HepG2 (cell line): ENCODE results near the gene LITAFD. TPM values are rescaled to one million over a fixed set of nuclear protein-coding genes. Genes with fewer than 3 reads are reported as not detected.
"Not testable (repeated sequence)": the region's sequence is repeated elsewhere in the genome, so short reads cannot be mapped to it uniquely, and the experiment has no call there.

Experiments used
- ATAC-seq: fragments of 200-7000 bp; cut with Tn5 transposase; 3 replicates; pipeline ENCODE4 v1.9.1; 2020; ENCODE audit warnings: mild to moderate bottlenecking, moderate library complexity
- BruUV-seq: library from RNA; stranded (reverse); fragments of 400-500 nt; replicated peaks from 2 replicates; lab custom pipeline; 2021; lab: Mats Ljungman, UMichigan
- CTCF ChIA-PET: fragments of 300-600 bp; formaldehyde crosslinking; extraction: SDS; loops from one replicate; lab custom pipeline; 2021; ENCODE audit warnings: low total read pairs, inconsistent platforms, low intra/inter-chr PET ratio; lab: Yijun Ruan, JAX
- POLR2A ChIA-PET: fragments of 350-600 bp; sonication (Branson Sonifier 250); formaldehyde crosslinking; loops from one replicate; lab custom pipeline; 2020; ENCODE audit warnings: antibody characterized with exemption, inconsistent platforms; lab: Yijun Ruan, JAX
- DNase-seq: peaks from one replicate; pipeline ENCODE4 v3.0.0-alpha.2; 2015; ENCODE audit warnings: low spot score
- FAIRE-seq: peaks from 3 replicates; lab custom pipeline; 2011; peaks lifted over from hg19 to GRCh38; lab: Jason Lieb, UNC
- H2AFZ ChIP-seq: one replicate; pipeline ENCODE4 v1.6.1; 2011; ENCODE audit warnings: low read length, inconsistent platforms
- H3K27ac ChIP-seq: fragments of 300-600 bp; 3 replicates; pipeline ENCODE4 v1.8.0; 2011; ENCODE audit warnings: mixed run types, mild to moderate bottlenecking, mixed read lengths, low read length, inconsistent platforms; ENCODE audit not compliant: insufficient read depth; ENCODE audit errors: extremely low read length
- H3K27me3 ChIP-seq, 2 experiments: fragments of 200-600 bp in 1 of 2; 2 replicates in 1 of 2; 3 replicates in 1 of 2; pipeline versions ENCODE4 v1.6.0 to v1.8.0; 2011; ENCODE audit warnings: low read length in 2 of 2, mild to moderate bottlenecking in 2 of 2, moderate library complexity in 2 of 2, inconsistent platforms in 1 of 2; ENCODE audit not compliant: insufficient read depth in 2 of 2, control insufficient read depth in 1 of 2
- H3K36me3 ChIP-seq, 2 experiments: fragments of 200-600 bp in 1 of 2; replicated peaks in 1 of 2; 2 replicates in 1 of 2; 3 replicates in 1 of 2; pipeline versions ENCODE4 v1.5.1 to v1.8.0; 2011; ENCODE audit warnings: low read length in 2 of 2, inconsistent platforms in 1 of 2; ENCODE audit not compliant: insufficient read depth in 2 of 2, control insufficient read depth in 1 of 2
- H3K4me1 ChIP-seq: 2 replicates; pipeline ENCODE4 v1.5.1; 2012; ENCODE audit warnings: low read length, inconsistent platforms; ENCODE audit not compliant: insufficient read depth
- H3K4me2 ChIP-seq: 2 replicates; pipeline ENCODE4 v1.6.0; 2011; ENCODE audit warnings: low read depth, low read length, inconsistent platforms
- H3K4me3 ChIP-seq, 3 experiments: fragments of 200-600 bp in 1 of 3; sonication (generic), shearing (Covaris generic) in 1 of 3; replicated peaks in 1 of 3; 2 replicates each; pipeline ENCODE4 v1.5.1; 2011 to 2016; ENCODE audit warnings: low read length in 3 of 3, inconsistent platforms in 2 of 3, low read depth in 2 of 3, mild to moderate bottlenecking in 2 of 3, control low read depth in 1 of 3, mixed read lengths in 1 of 3; ENCODE audit not compliant: insufficient read depth in 1 of 3
- H3K79me2 ChIP-seq: one replicate; pipeline ENCODE4 v1.6.1; 2011; ENCODE audit warnings: low read length, inconsistent platforms; ENCODE audit not compliant: insufficient read depth
- H3K9ac ChIP-seq: 2 replicates; pipeline ENCODE4 v1.6.0; 2011; ENCODE audit warnings: mild to moderate bottlenecking, low read depth, low read length, inconsistent platforms; ENCODE audit not compliant: insufficient read depth
- H3K9me3 ChIP-seq: 2 replicates; pipeline ENCODE4 v1.5.1; 2012; ENCODE audit warnings: mild to moderate bottlenecking, low read length
- H4K20me1 ChIP-seq: 2 replicates; pipeline ENCODE4 v1.6.0; 2011; ENCODE audit warnings: inconsistent platforms, mild to moderate bottlenecking, low read length, moderate library complexity; ENCODE audit not compliant: insufficient read depth
- HOXA5 ChIP-seq: sonication (generic); formaldehyde crosslinking; IDR thresholded peaks from 2 replicates; pipeline ENCODE4 v1.4.0; 2020; ENCODE audit warnings: missing genetic modification reagents
- MED8 ChIP-seq: sonication (generic); formaldehyde crosslinking; IDR thresholded peaks from 2 replicates; pipeline ENCODE4 v1.8.1; 2023; ENCODE audit warnings: mild to moderate bottlenecking, missing genetic modification reagents; ENCODE audit not compliant: insufficient replicate concordance
- MEIS1 ChIP-seq: sonication (generic); formaldehyde crosslinking; IDR thresholded peaks from 2 replicates; pipeline ENCODE4 v1.9.0; 2021; ENCODE audit warnings: mild to moderate bottlenecking, missing genetic modification reagents, moderate library complexity, borderline replicate concordance
- MLX ChIP-seq: IDR thresholded peaks from 2 replicates; pipeline ENCODE4 v1.6.1; 2016
- PCBP1 ChIP-seq: fragments of 200-400 bp; formaldehyde crosslinking; IDR thresholded peaks from 2 replicates; pipeline ENCODE4 v1.6.1; 2017; ENCODE audit warnings: mild to moderate bottlenecking, low read depth, low read length, borderline replicate concordance
- PHF5A ChIP-seq: IDR thresholded peaks from one replicate; pipeline ENCODE4 v1.6.1; 2018; ENCODE audit warnings: low read depth, missing genetic modification reagents; ENCODE audit not compliant: unreplicated experiment
- PRMT3 ChIP-seq: sonication (generic); formaldehyde crosslinking; IDR thresholded peaks from 2 replicates; pipeline ENCODE4 v1.8.1; 2022; ENCODE audit warnings: low read depth, mild to moderate bottlenecking, moderate library complexity, missing genetic modification reagents, borderline replicate concordance
- ZBTB42 ChIP-seq: sonication (generic); formaldehyde crosslinking; IDR thresholded peaks from 2 replicates; pipeline ENCODE4 v1.5.0; 2020; ENCODE audit warnings: mild to moderate bottlenecking, missing genetic modification reagents
- ZMAT3 ChIP-seq: sonication (generic); formaldehyde crosslinking; conservative IDR thresholded peaks from 2 replicates; pipeline ENCODE4 v1.7.0; 2021; ENCODE audit warnings: missing genetic modification reagents
- ZNF557 ChIP-seq: sonication (generic); formaldehyde crosslinking; IDR thresholded peaks from 2 replicates; pipeline ENCODE4 v1.4.0; 2020; ENCODE audit warnings: missing genetic modification reagents
- ZNF768 ChIP-seq: sonication (generic); formaldehyde crosslinking; IDR thresholded peaks from 2 replicates; pipeline ENCODE4 v1.4.0; 2020; ENCODE audit warnings: missing genetic modification reagents
- ZNF770 ChIP-seq: sonication (generic); formaldehyde crosslinking; IDR thresholded peaks from 2 replicates; pipeline ENCODE4 v1.5.0; 2020; ENCODE audit warnings: mild to moderate bottlenecking, missing genetic modification reagents
- ZNF772 ChIP-seq: sonication (generic); formaldehyde crosslinking; IDR thresholded peaks from 2 replicates; pipeline ENCODE4 v1.5.0; 2020; ENCODE audit warnings: mild to moderate bottlenecking, missing genetic modification reagents
- ZSCAN9 ChIP-seq: IDR thresholded peaks from 2 replicates; pipeline ENCODE4 v1.6.1; 2016; ENCODE audit warnings: borderline replicate concordance
- WGBS: methylation state at CpG from one replicate; pipeline ENCODE4 v1.1.6; 2017; ENCODE audit warnings: low lambda C conversion rate; 5-methylcytosine and 5-hydroxymethylcytosine counted together
- in situ Hi-C: cut with HindIII; loops from 2 replicates; pipeline ENCODE4 v1.10.0; 2017; ENCODE audit warnings: low pct_unique_long_range_greater_than_20kb; ENCODE audit not compliant: extremely low pct_ligation_motif_present
- intact Hi-C: fragments of 100-400 bp; cut with micrococcal nuclease; formaldehyde crosslinking; loops from one replicate; pipeline ENCODE4 v1.10.0; 2022; ENCODE audit not compliant: unreplicated experiment
- polyA plus RNA-seq, 8 experiments: library from polyadenylated mRNA; depleted of rRNA in 3 of 8; stranded (reverse) in 7 of 8; unstranded in 1 of 8; fragments of >200 nt; fragmentation: Illumina TruSeq in 4 of 8; extraction: Trizol in 4 of 8; gene quantifications; 2 replicates each; pipeline versions ENCODE4 v1.2.1 to v1.2.3, GENCODE V29; 2011 to 2016; ENCODE audit warnings: low read depth in 4 of 8, missing spikeins in 1 of 8, mixed read lengths in 1 of 8; ENCODE audit not compliant: insufficient read depth in 1 of 8
- total RNA-seq, 5 experiments: library from RNA; depleted of rRNA; stranded (reverse); fragments of >200 nt; fragmentation: Illumina TruSeq; extraction: Trizol; gene quantifications; 2 replicates each; pipeline ENCODE4 v1.2.3, GENCODE V29; 2016; ENCODE audit warnings: low read depth in 1 of 5
- TF ChIP-seq, protein P1 (sequence below): sonication (generic); formaldehyde crosslinking; IDR thresholded peaks from 2 replicates; pipeline ENCODE4 v1.5.0; 2020; ENCODE audit warnings: missing genetic modification reagents, mild to moderate bottlenecking, borderline replicate concordance

Gene LITAFD
- total and polyA plus RNA-seq, 2 of the 13 experiments (the other 11 are each of a cell fraction or from before 2014, with no cell fraction given): not detected

DNA sequence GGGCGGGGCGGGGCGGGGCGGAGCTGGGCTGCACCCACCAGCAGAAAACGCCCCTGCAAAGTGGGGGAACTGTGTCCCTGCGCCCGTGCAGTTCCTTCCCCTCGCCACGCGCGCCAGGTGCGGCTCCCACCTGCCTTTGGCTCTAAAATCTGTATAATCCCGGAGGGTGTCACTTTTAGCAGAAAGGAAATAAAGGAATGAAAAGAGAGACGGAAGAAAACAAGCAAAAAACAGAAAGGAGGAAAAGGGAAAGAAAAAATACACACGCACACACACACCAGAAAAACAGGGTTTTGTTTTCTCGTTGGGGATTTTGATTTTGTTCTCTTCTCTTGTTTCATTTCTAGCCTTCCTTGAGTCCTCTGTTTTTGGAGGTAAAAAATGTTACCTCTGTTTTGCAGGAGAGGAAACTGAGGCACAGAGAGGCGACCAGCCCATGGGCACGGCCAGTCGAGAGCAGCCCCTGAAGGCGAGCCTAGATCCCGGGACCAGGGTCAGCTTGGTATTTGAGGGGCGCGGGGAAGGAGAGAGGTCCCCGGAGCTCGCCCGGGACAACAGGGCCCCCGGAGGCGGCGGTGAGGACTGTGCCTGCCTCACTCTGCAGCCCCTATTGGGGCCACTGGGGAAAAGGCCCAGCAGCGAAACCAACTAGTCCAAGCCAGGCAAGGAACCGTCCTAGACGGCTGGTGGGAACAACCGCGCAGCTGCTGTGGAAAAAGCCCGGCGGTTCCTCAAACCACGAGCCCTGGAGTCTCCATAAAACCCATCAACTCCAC is 12.8 kb upstream of the LITAFD start (continued):
- TF ChIP-seq PHF5A (CRISPR knock-in tag) (peak; percentile 22), ZNF557 (CRISPR knock-in tag) (peak; percentile 37; the same call in 1 of the 2 replicates), MLX (no peak), MEIS1 (CRISPR knock-in tag) (peak; percentile 42; the same call in 1 of the 2 replicates), PRMT3 (0 out of 2 replicates have a peak, but pooled peaks have one; percentile 1), ZMAT3 (CRISPR knock-in tag) (peak; percentile 74), ZNF772 (CRISPR knock-in tag) (peak; percentile 45; the same call in 1 of the 2 replicates), ZSCAN9 (CRISPR knock-in tag) (0 out of 2 replicates have a peak, but pooled peaks have one; percentile 42)
- TF ChIP-seq, protein P1, sequence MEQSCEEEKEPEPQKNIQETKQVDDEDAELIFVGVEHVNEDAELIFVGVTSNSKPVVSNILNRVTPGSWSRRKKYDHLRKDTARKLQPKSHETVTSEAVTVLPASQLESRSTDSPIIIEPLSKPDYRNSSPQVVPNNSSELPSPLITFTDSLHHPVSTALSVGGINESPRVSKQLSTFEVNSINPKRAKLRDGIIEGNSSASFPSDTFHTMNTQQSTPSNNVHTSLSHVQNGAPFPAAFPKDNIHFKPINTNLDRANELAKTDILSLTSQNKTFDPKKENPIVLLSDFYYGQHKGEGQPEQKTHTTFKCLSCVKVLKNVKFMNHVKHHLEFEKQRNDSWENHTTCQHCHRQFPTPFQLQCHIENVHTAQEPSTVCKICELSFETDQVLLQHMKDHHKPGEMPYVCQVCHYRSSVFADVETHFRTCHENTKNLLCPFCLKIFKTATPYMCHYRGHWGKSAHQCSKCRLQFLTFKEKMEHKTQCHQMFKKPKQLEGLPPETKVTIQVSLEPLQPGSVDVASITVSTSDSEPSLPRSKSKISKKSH (CRISPR knock-in tag): 0 out of 2 replicates have a peak, but pooled peaks have one; percentile 35

DNA sequence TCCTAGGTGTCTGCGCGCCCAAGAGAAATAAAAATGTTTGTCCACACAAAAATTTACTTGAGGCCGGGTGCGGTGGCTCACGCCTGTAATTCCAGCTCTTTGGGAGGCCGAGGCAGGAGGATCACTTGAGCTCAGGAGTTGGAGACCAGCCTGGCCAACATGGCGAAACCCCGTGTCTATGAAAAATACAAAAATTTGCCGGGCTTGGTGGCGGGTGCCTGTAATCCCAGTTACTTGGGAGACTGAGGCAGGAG is 12.2 kb upstream of the LITAFD start:
- FAIRE-seq, H3K27me3 ChIP-seq, H3K36me3 ChIP-seq, ATAC-seq, H2AFZ ChIP-seq, H3K9me3 ChIP-seq, BruUV-seq, in situ Hi-C loops, DNase-seq: not testable (repeated sequence)
- ChIA-PET POLR2A (interaction anchor here (2.4 to 10.4 kb wide), 3 partner anchors 10 to 14 kb away, joined by 7 to 235 read pairs (median 46); partner anchors contain the start of gene LITAFD), CTCF (interaction anchor here (1.7 kb wide), 1 partner anchor 11 kb away, joined by 6 read pairs; no protein-coding TSS in a partner anchor)
- Histone ChIP-seq H3K4me1 (peaks cover 74% of the 10 kb centered on the region), H4K20me1 (peaks cover 27% of the 10 kb centered on the region; the same call in 1 of the 2 replicates), H3K27ac (peak overlapping the region; percentile 46), H3K4me3 (peak overlapping the region in 2 of 3 experiments; percentile 71 to 76; a peak in 5 of 6 replicates), H3K4me2 (peak overlapping the region; percentile 96), H3K79me2 (peaks cover 36% of the 10 kb centered on the region), H3K9ac (peak overlapping the region; percentile 69; the same call in 1 of the 2 replicates)
- WGBS: 86% methylated on average over 10 of the region's 10 CpGs
- intact Hi-C loops: loop anchor here (5.0 kb wide), 1 partner anchor 222 kb away; the partner anchor contains the start of gene HAPSTR1
- TF ChIP-seq PCBP1 (0 out of 2 replicates have a peak, but pooled peaks have one; percentile 68), ZNF770 (CRISPR knock-in tag) (peak; percentile 84), ZBTB42 (CRISPR knock-in tag) (0 out of 2 replicates have a peak, but pooled peaks have one; percentile 14), MED8 (CRISPR knock-in tag) (peak; percentile 25), ZNF768 (CRISPR knock-in tag) (0 out of 2 replicates have a peak, but pooled peaks have one; percentile 3), HOXA5 (CRISPR knock-in tag) (0 out of 2 replicates have a peak, but pooled peaks have one; percentile 3)
